Esophagus muscularis mucosa (tissue), 4 donors: ENCODE measurements around the gene ASPHD2. TPM values are rescaled to one million over a fixed set of nuclear protein-coding genes. Genes with fewer than 3 reads are reported as not detected.

ENCODE experiments used
- DNase-seq: peaks from one replicate; pipeline ENCODE4 v3.0.0-alpha.2; 2017; ENCODE audit errors: extremely low spot score
- H3K27ac ChIP-seq, 4 donors: fragments of 200-600 bp; sonication (generic); replicated peaks in 1 of 4; 1 replicate in 3 of 4; 2 replicates in 1 of 4; pipeline ENCODE4 v1.5.1; 2016 to 2019; ENCODE audit warnings: mild to moderate bottlenecking in 1 of 4
- H3K27me3 ChIP-seq, 4 donors: fragments of 200-600 bp; sonication (generic); one replicate each; pipeline versions ENCODE4 v1.5.1 to v1.6.0; 2016 to 2019
- H3K36me3 ChIP-seq, 4 donors: fragments of 200-600 bp; sonication (generic); one replicate each; pipeline ENCODE4 v1.5.1; 2016 to 2019
- H3K4me1 ChIP-seq, 4 donors: fragments of 200-600 bp; sonication (generic); one replicate each; pipeline ENCODE4 v1.5.1; 2016 to 2019
- H3K4me3 ChIP-seq, 4 donors: fragments of 200-600 bp; sonication (generic); 1 replicate in 2 of 4; 2 replicates in 2 of 4; pipeline ENCODE4 v1.5.1; 2016 to 2019; ENCODE audit warnings: mild to moderate bottlenecking in 4 of 4, moderate library complexity in 1 of 4
- H3K9me3 ChIP-seq, 4 donors: fragments of 200-600 bp; sonication (generic); 1 replicate in 3 of 4; 2 replicates in 1 of 4; pipeline ENCODE4 v1.5.1; 2016 to 2019
- EP300 ChIP-seq: sonication (generic); formaldehyde crosslinking; IDR thresholded peaks from one replicate; pipeline ENCODE4 v1.6.1; 2017; ENCODE audit warnings: antibody characterized with exemption
- POLR2A ChIP-seq: fragments of 450-650 bp; IDR thresholded peaks from one replicate; pipeline ENCODE4 v1.6.1; 2017; ENCODE audit warnings: antibody characterized with exemption, moderate library complexity, mild to moderate bottlenecking, low read depth
- POLR2AphosphoS5 ChIP-seq, 2 donors: sonication (generic); formaldehyde crosslinking; IDR thresholded peaks; one replicate each; pipeline ENCODE4 v1.6.1; 2017; ENCODE audit warnings: antibody characterized with exemption in 2 of 2
- WGBS: methylation state at CpG from one replicate; pipeline ENCODE4 v1.1.5; 2018; 5-methylcytosine and 5-hydroxymethylcytosine counted together
- intact Hi-C: fragments of 100-400 bp; cut with DNase I; formaldehyde crosslinking; loops from one replicate; pipeline ENCODE4 v1.15.1; 2023
- total RNA-seq, 4 donors: library from RNA; depleted of rRNA; stranded (reverse); fragments of >200 nt; gene quantifications; one replicate each; pipeline versions ENCODE4 v1.1.0 to v1.2.1, GENCODE V29; 2016
- TF ChIP-seq, protein P1 (sequence below), 3 experiments: fragments of 200-600 bp in 2 of 3; fragments of 450-650 bp in 1 of 3; sonication (generic) in 2 of 3; IDR thresholded peaks; one replicate each; pipeline ENCODE4 v1.5.1; 2017 to 2019; ENCODE audit warnings: antibody characterized with exemption in 3 of 3, mild to moderate bottlenecking in 2 of 3, moderate library complexity in 1 of 3

ASPHD2 gene
- total RNA-seq, 4 donors from 2014 or later = 0.42 to 1.1 (median 0.88) TPM

DNA sequence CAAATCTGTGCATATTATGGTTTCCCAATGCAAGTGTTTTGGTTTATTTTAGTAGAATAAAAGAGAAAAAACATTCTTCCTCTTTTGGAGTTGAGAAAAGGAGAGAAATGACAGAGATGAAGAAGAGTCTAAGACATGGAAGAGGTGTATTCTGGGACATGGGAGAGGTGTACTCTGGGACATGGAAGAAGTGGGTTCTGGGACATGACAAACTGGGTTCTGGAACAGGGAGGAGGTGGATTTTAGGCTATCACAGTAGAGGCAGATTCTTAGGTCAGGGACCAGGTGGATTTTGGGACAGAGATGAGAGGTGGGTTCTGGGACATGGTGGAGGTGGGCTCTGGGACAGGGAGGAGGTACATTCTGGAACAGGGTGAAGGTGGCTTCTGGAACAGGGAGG, 2.1 kb upstream of the ASPHD2 start:
- no peak for DNase-seq
- no peak overlapping the region for H3K27ac ChIP-seq
- peaks cover 8 to 17% (median 14%) of the 10 kb centered on the region in 4 donors for H3K4me1 ChIP-seq
- TF ChIP-seq, protein P1, sequence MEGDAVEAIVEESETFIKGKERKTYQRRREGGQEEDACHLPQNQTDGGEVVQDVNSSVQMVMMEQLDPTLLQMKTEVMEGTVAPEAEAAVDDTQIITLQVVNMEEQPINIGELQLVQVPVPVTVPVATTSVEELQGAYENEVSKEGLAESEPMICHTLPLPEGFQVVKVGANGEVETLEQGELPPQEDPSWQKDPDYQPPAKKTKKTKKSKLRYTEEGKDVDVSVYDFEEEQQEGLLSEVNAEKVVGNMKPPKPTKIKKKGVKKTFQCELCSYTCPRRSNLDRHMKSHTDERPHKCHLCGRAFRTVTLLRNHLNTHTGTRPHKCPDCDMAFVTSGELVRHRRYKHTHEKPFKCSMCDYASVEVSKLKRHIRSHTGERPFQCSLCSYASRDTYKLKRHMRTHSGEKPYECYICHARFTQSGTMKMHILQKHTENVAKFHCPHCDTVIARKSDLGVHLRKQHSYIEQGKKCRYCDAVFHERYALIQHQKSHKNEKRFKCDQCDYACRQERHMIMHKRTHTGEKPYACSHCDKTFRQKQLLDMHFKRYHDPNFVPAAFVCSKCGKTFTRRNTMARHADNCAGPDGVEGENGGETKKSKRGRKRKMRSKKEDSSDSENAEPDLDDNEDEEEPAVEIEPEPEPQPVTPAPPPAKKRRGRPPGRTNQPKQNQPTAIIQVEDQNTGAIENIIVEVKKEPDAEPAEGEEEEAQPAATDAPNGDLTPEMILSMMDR (IDR thresholded peaks at IDR 0.05) = no peak
- TF ChIP-seq EP300 = no peak
- no peak for TF ChIP-seq POLR2AphosphoS5 (IDR thresholded peaks at IDR 0.05)
- TF ChIP-seq POLR2A = no peak
- intact Hi-C loops = no loop called here
- peaks cover 0 to 7% (median 0%) of the 10 kb centered on the region in 4 donors for H3K27me3 ChIP-seq
- H3K9me3 ChIP-seq = peaks cover 0 to 14% (median 12%) of the 10 kb centered on the region in 4 donors
- H3K4me3 ChIP-seq = no peak overlapping the region
- no peaks in the 10 kb centered on the region for H3K36me3 ChIP-seq

DNA sequence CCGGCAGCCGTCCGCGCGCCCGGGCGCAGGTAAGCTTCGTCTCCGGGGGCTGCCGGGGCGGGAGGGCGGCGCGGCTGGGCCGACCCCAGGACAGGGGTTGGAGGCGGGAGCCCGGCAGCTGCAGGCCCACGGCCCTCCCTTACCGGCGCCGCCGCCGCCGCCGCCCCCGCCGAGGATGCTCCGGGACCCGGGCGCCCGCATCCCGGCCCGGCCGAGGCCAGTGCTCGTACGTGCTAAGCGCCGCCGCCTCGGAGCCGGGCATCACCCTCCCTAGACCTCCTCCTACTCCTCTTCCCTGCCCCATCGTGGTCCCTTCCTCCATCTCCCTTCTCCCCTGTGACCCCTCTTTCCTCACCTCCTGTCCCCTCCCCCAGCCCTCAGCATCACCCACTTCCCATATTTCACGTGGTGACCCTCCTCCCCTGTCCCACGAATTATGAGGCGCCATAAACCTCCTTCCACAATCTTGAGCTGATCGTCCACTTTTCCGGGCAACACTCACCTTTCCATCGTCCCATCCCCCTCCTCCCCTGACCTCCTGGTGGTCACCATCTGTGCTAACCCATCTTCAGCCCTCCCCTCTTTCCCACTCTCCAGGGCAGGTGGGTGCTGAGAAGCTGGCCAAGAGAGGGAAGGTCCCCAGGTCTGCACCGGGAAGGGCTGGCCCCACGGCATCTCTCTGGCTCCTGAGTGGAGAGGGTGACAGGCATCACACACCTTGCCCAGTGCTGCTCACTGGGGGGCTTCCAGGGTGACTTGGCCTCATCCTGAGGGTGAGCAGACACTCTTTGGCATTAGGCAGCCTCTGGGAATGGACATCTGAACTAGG, 612 bp downstream of the ASPHD2 start:
- Histone ChIP-seq H3K4me3 (peak overlapping the region; percentile 60 to 83 (median 65)), H3K27ac (no peak overlapping the region), H3K4me1 (peaks cover 8 to 17% (median 14%) of the 10 kb centered on the region in 4 donors), H3K27me3 (peaks cover 0 to 27% (median 0%) of the 10 kb centered on the region in 4 donors), H3K36me3 (no peaks in the 10 kb centered on the region), H3K9me3 (no peaks in the 10 kb centered on the region)
- no peak for DNase-seq
- intact Hi-C loops = no loop called here
- TF ChIP-seq, protein P1 (IDR thresholded peaks at IDR 0.05) = no peak
- no peak for TF ChIP-seq POLR2AphosphoS5 (IDR thresholded peaks at IDR 0.05)
- no peak for TF ChIP-seq POLR2A
- no peak for TF ChIP-seq EP300
- WGBS = 12% methylated on average over 17 of the region's 50 CpGs

DNA sequence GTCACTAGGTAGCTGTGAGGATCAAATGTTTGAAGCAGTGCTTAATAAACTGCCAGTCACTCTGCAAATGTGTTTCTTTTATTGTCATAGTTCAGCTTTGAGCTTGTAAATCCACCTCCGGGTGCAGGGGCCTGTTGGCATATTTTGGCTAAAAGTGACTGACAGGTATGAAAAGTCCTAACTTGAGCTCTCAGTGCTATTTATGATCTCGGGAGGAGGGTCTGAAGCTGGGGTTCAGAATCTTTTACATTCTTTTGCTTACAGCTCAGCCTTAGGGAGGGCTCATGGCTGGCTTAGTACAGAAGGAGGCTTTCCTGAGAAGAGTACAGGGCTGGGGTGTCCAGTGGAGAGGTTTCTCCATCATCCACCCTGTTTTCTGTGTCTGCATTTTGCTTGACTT, 1.5 kb downstream of the ASPHD2 start:
- Histone ChIP-seq H3K27me3 (peaks cover 0 to 31% (median 0%) of the 10 kb centered on the region in 4 donors), H3K9me3 (no peaks in the 10 kb centered on the region), H3K4me3 (no peak overlapping the region), H3K27ac (no peak overlapping the region), H3K36me3 (no peaks in the 10 kb centered on the region), H3K4me1 (peaks cover 8 to 17% (median 14%) of the 10 kb centered on the region in 4 donors)
- TF ChIP-seq POLR2AphosphoS5 (IDR thresholded peaks at IDR 0.05) (no peak), EP300 (no peak), POLR2A (no peak)
- TF ChIP-seq, protein P1 (IDR thresholded peaks at IDR 0.05) = no peak
- intact Hi-C loops = no loop called here
- 81% methylated on average over 2 of the region's 2 CpGs for whole genome bisulfite sequencing
- DNase-seq = no peak

DNA sequence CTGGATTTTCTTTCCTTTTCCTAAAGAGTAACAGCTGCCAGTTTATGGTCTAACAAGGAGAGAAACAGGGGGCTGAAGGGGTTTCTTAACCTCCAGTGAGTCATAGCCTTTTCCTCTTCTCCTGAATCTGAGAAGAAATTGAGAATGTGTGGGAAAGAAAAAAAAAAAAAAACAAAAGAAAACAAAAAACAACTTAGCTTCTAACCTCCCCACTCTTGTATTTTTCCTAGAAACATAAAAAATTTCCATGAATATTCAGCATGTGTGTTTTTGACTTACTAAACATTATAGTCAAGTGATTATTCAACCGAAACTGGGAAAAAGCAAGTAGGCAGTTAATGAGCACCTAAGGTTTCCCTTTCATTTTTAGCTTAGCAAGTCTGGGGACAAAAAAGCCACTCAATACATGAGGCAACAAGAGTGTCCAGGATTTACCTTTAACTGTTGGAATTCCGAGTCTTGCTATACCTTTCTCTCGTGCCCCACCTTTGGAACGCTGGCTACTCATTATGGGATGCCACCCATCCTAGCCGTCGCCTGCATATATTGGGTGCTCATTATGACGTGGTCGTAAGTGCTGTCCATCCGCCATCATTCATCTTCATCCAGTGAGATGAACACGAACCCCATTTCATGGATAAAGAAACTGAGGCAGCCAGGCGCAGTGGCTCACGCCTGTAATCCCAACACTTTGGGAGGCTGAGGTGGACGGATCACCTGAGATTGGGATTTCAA, 2.4 kb downstream of the ASPHD2 start:
- H3K27me3 ChIP-seq = peaks cover 0 to 31% (median 0%) of the 10 kb centered on the region in 4 donors
- no peaks in the 10 kb centered on the region for H3K9me3 ChIP-seq
- intact Hi-C loops = no loop called here
- no peak for DNase-seq
- peaks cover 8 to 17% (median 14%) of the 10 kb centered on the region in 4 donors for H3K4me1 ChIP-seq
- TF ChIP-seq EP300 = no peak
- TF ChIP-seq POLR2AphosphoS5 (IDR thresholded peaks at IDR 0.05) = no peak
- TF ChIP-seq, protein P1 (IDR thresholded peaks at IDR 0.05) = no peak
- no peak for TF ChIP-seq POLR2A
- no peaks in the 10 kb centered on the region for H3K36me3 ChIP-seq
- no peak overlapping the region for H3K4me3 ChIP-seq
- 87% methylated on average over 13 of the region's 13 CpGs for WGBS
- H3K27ac ChIP-seq = no peak overlapping the region
